Epithelial cell of esophagus (primary cell): Measurements from ENCODE around the gene CKS2.

ENCODE experiments used
- DNase-seq: peaks from one replicate; pipeline ENCODE4 v3.0.0; 2010; ENCODE audit warnings: low read depth
- H3K4me3 ChIP-seq: 2 replicates; pipeline ENCODE4 v1.5.1; 2011; ENCODE audit warnings: mild to moderate bottlenecking, low read length, control low read depth
- CTCF ChIP-seq: IDR thresholded peaks from 2 replicates; pipeline ENCODE4 v1.5.1; 2011; ENCODE audit warnings: low read depth, mild to moderate bottlenecking, low read length, control low read depth, inconsistent platforms; ENCODE audit not compliant: insufficient read depth; ENCODE audit errors: missing control alignments

CKS2 gene

GRCh38 chr9:89319015-89319905, 8.3 kb downstream of the CKS2 start:
- TF ChIP-seq CTCF, result no peak

DNA sequence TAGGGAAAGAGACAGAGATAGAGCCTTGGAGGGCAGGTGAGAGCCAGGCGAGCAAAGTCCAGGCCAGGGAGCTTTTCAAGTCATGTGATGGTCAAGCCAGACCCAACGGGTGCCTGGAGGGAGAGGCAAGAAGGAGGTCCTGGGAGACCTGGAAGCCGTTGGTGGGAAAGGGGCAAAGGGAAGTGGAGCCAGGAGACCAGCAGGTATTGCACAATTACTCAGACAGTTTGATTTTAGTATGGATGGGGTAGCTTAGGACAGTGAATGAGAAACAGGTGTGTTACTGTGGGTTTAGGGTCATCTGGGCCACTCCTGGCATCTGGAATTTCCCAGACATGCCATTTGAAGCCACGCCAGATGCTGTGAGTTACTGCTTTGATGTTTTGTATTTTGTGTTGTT, 12.4 kb downstream of the CKS2 start:
- no peak overlapping the region for H3K4me3 ChIP-seq
- TF ChIP-seq CTCF, result no peak
- DNase-seq, result no peak

More at GRCh38 chr9:89319015-89319905, 8.3 kb downstream of the CKS2 start:
- DNase-seq, result no peak
- peak overlapping the region; percentile 79 for H3K4me3 ChIP-seq

GRCh38 chr9:89325733-89326132, 14.7 kb downstream of the CKS2 start:
- no peak for TF ChIP-seq CTCF
- no peak for DNase-seq
- no peak overlapping the region for H3K4me3 ChIP-seq

DNA sequence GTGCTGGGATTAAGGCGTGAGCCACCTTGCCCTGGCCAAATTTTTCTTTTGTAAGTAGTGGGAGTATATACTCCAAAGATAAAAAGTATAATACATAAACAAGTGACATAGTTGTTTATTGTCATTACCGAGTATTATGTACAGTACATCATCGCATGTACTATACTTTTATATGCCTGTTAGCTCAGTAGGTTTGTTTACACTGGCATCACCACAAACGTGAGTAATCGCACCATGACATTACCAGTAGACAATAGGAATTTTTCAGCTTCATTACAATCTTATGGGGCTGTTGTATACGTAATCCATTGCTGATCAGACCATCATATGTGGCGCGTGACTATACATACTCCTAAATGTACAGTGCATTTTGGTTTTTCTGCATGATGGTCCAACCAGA, 17.1 kb downstream of the CKS2 start:
- no peak overlapping the region for H3K4me3 ChIP-seq
- no peak for TF ChIP-seq CTCF
- DNase-seq, result no peak

- no peak overlapping the region for H3K4me3 ChIP-seq
- DNase-seq, result no peak
- no peak for TF ChIP-seq CTCF
Measured at GRCh38 chr9:89329917-89330316, 18.9 kb downstream of the CKS2 start.

GRCh38 chr9:89330513-89330912, 19.5 kb downstream of the CKS2 start:
- no peak overlapping the region for H3K4me3 ChIP-seq
- DNase-seq, result no peak
- TF ChIP-seq CTCF, result no peak

GRCh38 chr9:89339807-89340206, 28.8 kb downstream of the CKS2 start:
- TF ChIP-seq CTCF, result no peak
- no peak for DNase-seq
- no peak overlapping the region for H3K4me3 ChIP-seq
